SK-N-MC (cell line): ENCODE measurements around the gene F10.

ENCODE experiments used
- EZH2 ChIP-seq: fragments of 200-600 bp; sonication (generic); IDR thresholded peaks from one replicate; pipeline ENCODE4 v1.6.1; 2017; ENCODE audit warnings: antibody characterized with exemption
- FOXP2 ChIP-seq: optimal IDR thresholded peaks from 2 replicates; pipeline ENCODE3; 2011; ENCODE audit warnings: mild to moderate bottlenecking, moderate library complexity; ENCODE audit not compliant: insufficient read depth; ENCODE audit errors: extremely low read length, control extremely low read depth
- POLR2AphosphoS5 ChIP-seq: IDR thresholded peaks from 2 replicates; pipeline ENCODE4 v1.6.1; 2012; ENCODE audit warnings: mild to moderate bottlenecking, low read depth, low read length, borderline replicate concordance

- TF ChIP-seq EZH2 (no peak), FOXP2 (no peak), POLR2AphosphoS5 (no peak)
These were observed 48.9 kb downstream of the F10 start for GRCh38 chr13:113171250-113172125.
